Breast epithelium (tissue), 4 donors: ENCODE data around the gene RIPK1. TPM values are rescaled to one million over a fixed set of nuclear protein-coding genes. Genes with fewer than 3 reads are reported as not detected.

Source experiments
- DNase-seq, 2 donors: peaks; one replicate each; pipeline ENCODE4 v3.0.0-alpha.2; 2019; ENCODE audit warnings: low spot score in 2 of 2
- H3K27ac ChIP-seq, 2 donors: fragments of 200-600 bp; sonication (generic) in 1 of 2; one replicate each; pipeline ENCODE4 v1.5.1; 2016 to 2019; ENCODE audit warnings: mild to moderate bottlenecking in 1 of 2
- H3K27me3 ChIP-seq, 2 donors: fragments of 200-600 bp; sonication (generic) in 1 of 2; one replicate each; pipeline versions ENCODE4 v1.5.1 to v1.6.0; 2017 to 2019; ENCODE audit warnings: control low read depth in 1 of 2, mild to moderate bottlenecking in 1 of 2
- H3K36me3 ChIP-seq: fragments of 200-600 bp; one replicate; pipeline ENCODE4 v1.5.1; 2019
- H3K4me1 ChIP-seq, 2 donors: fragments of 200-600 bp; sonication (generic); one replicate each; pipeline ENCODE4 v1.5.1; 2016 to 2019; ENCODE audit warnings: control low read depth in 1 of 2
- H3K4me3 ChIP-seq, 3 donors: fragments of 200-600 bp; sonication (generic); 1 replicate in 2 of 3; 2 replicates in 1 of 3; pipeline ENCODE4 v1.5.1; 2016 to 2019; ENCODE audit warnings: mild to moderate bottlenecking in 3 of 3, moderate library complexity in 2 of 3
- H3K9me3 ChIP-seq, 2 donors: fragments of 200-600 bp; sonication (generic) in 1 of 2; one replicate each; pipeline ENCODE4 v1.5.1; 2016 to 2019; ENCODE audit warnings: control low read depth in 1 of 2
- POLR2A ChIP-seq: fragments of 450-650 bp; IDR thresholded peaks from one replicate; pipeline ENCODE4 v1.6.1; 2016; ENCODE audit warnings: antibody characterized with exemption, mild to moderate bottlenecking, moderate library complexity
- POLR2AphosphoS5 ChIP-seq, 3 donors: sonication (generic); formaldehyde crosslinking; IDR thresholded peaks; one replicate each; pipeline ENCODE4 v1.6.1; 2017; ENCODE audit warnings: antibody characterized with exemption in 3 of 3
- intact Hi-C: fragments of 100-400 bp; cut with DNase I; formaldehyde crosslinking; loops from one replicate; pipeline ENCODE4 v1.15.1; 2023; ENCODE audit warnings: low total_unique reads
- total RNA-seq, 3 donors: library from RNA; depleted of rRNA; stranded (reverse); fragments of >200 nt; gene quantifications; one replicate each; pipeline ENCODE4 v1.1.0, GENCODE V29; 2016
- TF ChIP-seq, protein P1 (sequence below), 3 donors: fragments of 450-650 bp; IDR thresholded peaks; one replicate each; pipeline ENCODE4 v1.5.1; 2016 to 2017; ENCODE audit warnings: antibody characterized with exemption in 3 of 3, mild to moderate bottlenecking in 3 of 3, moderate library complexity in 3 of 3

Gene RIPK1
- total RNA-seq, 3 donors from 2014 or later, result 23.8 to 38.9 (median 26.2) TPM

DNA sequence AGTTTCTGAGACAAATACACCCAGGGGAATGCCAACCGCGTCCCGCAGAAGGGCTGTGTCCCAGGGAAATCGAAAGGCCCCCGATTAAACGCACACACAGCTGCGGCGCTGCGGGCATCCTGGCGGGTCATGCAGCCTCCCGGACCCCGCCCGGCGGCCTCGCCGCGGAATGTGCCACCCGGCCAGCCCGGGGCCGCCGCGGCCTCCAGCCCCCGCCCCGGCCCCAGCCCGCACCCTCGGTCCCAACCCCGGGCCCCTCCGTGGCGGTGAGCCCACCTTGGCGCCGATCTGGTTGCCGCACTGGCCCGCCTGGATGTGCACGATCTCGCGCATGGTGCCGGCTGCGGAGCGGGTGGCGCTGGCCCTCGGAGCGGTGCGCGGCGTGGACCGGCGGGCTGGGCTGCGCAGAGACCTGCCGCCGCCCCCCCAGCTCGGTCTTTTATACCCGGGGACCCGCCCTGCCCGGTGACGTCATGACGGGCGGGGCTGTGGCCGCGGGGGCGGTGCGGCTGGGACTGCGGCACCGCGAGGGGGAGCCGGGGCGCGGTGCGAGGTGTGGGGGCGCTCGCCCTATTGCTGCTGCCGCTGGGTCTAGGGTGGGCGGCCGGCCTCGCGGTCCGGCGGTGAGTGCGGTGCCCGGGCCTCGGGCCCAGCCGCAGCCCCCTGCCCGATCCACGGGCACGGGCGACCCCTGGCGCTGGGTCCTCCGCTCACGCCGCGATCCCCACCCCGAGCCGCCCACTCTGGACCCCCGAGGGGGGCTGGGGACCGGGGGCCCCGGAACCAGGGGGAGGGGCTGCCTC, 89.0 kb downstream of the RIPK1 start, which contains the start of gene TUBB2A:
TSS of gene TUBB2A (minus strand) at position 414 of the 803 bp plus-strand sequence. CDS start at position 333, 81 bp downstream.
- Histone ChIP-seq H3K9me3 (no peaks in the 10 kb centered on the region), H3K27ac (peak within 1 kb of the TSS; percentile 96 to 100), H3K4me1 (peaks cover 0 to 4% of the 10 kb centered on the region in 2 donors), H3K36me3 (no peaks in the 10 kb centered on the region), H3K27me3 (no peaks in the 10 kb centered on the region), H3K4me3 (peak within 1 kb of the TSS; percentile 87 to 100 (median 88))
- peak; percentile 76 to 82 for DNase-seq
- intact Hi-C loops, result no loop called here
- TF ChIP-seq POLR2A, result peak; percentile 67
- TF ChIP-seq POLR2AphosphoS5 (IDR thresholded peaks at IDR 0.05), result peak; percentile 89 to 92 (median 91)
- TF ChIP-seq, protein P1, sequence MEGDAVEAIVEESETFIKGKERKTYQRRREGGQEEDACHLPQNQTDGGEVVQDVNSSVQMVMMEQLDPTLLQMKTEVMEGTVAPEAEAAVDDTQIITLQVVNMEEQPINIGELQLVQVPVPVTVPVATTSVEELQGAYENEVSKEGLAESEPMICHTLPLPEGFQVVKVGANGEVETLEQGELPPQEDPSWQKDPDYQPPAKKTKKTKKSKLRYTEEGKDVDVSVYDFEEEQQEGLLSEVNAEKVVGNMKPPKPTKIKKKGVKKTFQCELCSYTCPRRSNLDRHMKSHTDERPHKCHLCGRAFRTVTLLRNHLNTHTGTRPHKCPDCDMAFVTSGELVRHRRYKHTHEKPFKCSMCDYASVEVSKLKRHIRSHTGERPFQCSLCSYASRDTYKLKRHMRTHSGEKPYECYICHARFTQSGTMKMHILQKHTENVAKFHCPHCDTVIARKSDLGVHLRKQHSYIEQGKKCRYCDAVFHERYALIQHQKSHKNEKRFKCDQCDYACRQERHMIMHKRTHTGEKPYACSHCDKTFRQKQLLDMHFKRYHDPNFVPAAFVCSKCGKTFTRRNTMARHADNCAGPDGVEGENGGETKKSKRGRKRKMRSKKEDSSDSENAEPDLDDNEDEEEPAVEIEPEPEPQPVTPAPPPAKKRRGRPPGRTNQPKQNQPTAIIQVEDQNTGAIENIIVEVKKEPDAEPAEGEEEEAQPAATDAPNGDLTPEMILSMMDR (IDR thresholded peaks at IDR 0.05), result peak in 2 of 3 donors; percentile 34 to 56

DNA sequence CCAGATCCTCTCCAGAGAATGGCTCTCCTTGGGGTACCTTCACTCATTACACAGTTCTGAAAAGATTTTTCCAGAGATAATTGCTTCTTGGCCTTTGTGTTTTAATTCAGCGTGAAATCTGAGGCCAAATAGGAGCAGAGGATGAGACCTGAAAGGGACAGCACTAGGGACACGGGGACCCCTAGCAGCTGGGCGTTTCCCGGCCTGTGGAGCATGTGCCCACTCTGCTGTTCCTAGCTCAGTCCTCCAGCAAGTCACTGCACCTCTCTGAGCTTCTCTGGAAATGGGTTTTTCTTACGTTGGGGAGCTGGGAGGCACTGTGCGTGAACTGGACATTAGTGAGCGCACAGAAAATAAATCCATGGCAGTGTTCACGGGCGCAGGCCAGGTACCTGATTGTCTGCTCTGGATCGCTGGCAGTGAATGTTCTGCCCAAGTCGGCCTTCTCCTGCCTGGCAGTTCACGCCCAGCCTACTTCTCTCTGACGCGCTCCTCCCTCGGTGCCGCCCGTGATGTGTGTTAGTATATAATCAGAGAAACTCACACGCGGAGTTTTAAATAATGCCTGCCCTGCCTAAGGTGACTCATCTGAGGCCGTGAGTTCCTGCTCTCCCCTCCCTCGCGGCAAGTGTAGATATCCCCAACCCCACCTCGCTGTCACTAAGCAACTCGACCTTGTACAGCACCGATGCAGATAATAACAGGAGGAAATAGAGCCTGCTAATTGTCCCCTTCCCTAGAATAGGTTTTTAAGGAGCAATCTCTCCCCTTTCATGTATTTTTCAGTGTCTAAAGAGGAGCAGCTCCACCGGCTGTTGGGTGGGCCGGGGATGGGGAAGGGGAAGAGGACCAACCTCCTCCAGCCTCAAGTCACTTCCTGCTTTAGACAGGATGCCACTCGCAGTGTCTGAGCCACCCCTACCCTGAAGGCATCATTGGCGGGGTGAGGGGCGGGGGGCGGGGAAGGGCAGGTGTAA, 91.8 kb downstream of the RIPK1 start:
- DNase-seq, result peak in 1 of 2 donors; percentile 69
- Histone ChIP-seq H3K27me3 (no peaks in the 10 kb centered on the region), H3K36me3 (no peaks in the 10 kb centered on the region), H3K27ac (peak overlapping the region; percentile 36 to 65), H3K4me3 (no peak overlapping the region), H3K9me3 (no peaks in the 10 kb centered on the region), H3K4me1 (peaks cover 0 to 4% of the 10 kb centered on the region in 2 donors)
- TF ChIP-seq POLR2A (no peak), POLR2AphosphoS5 (IDR thresholded peaks at IDR 0.05) (no peak)
- TF ChIP-seq, protein P1 (IDR thresholded peaks at IDR 0.05), result no peak
- intact Hi-C loops, result no loop called here

DNA sequence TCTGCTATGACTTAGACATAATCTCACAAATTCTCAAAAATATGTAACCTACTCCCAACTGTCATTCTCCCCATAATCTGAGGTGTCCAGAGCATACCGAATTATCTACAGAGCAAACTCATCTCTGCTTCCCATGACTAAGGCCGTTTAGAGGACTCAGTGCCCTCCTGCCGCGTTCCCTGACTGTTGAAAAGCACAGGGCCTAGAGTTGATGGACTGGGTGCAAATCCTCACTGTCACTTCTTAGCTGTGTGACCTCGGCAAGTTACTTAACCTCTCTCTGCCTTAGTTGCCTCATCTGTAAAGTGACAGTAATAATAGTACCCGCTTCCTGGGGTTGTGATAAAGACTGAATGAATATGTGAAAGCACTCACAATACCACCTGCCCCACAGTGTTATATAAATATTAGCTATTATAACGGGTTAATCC, 93.8 kb downstream of the RIPK1 start:
- TF ChIP-seq, protein P1 (IDR thresholded peaks at IDR 0.05), result no peak
- TF ChIP-seq POLR2A (no peak), POLR2AphosphoS5 (IDR thresholded peaks at IDR 0.05) (no peak)
- Histone ChIP-seq H3K27me3 (no peaks in the 10 kb centered on the region), H3K9me3 (no peaks in the 10 kb centered on the region), H3K4me3 (peak overlapping the region; percentile 76 to 93 (median 79)), H3K36me3 (no peaks in the 10 kb centered on the region), H3K4me1 (peaks cover 0 to 4% of the 10 kb centered on the region in 2 donors), H3K27ac (peak overlapping the region; percentile 91 to 97)
- intact Hi-C loops, result no loop called here
- DNase-seq, result no peak

DNA sequence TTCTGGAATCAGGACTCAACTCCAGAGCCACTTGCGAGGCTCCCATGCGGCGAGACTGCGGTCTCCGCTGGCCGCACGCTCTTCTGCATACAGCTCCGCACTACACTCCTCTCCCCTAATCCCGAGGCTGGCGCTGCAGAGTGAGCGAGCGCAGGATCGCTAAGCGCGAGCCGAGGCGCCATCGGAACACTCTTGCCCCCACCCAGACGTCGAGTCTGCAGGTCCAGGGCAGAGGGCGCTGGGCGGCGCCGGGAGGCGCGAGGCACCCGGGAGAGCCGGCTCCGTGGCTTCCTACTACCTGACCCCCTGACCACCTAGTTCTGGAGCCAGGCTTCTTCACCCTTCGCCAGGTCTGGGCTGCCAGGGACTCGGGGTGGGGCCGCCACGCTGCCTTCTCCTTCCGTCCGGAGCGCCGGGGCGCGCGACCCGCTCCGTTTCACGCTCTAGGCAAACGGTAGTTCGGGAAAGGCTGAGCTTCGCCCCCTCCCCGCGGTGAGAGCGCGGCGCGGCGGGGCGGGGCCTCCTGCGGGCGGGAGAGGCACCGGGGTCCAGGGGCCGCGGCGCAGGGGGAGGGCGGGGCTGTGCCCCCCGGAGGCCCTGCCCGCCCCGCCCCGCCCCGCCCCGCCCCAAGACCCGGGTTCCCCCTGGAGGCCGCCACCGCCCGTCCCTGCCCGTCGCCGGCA, 94.4 kb downstream of the RIPK1 start:
- Histone ChIP-seq H3K9me3 (no peaks in the 10 kb centered on the region), H3K27ac (peak overlapping the region; percentile 91 to 97), H3K4me3 (peak overlapping the region; percentile 76 to 93 (median 79)), H3K4me1 (peaks cover 0 to 4% of the 10 kb centered on the region in 2 donors), H3K27me3 (no peaks in the 10 kb centered on the region), H3K36me3 (no peaks in the 10 kb centered on the region)
- DNase-seq, result peak; percentile 73 to 77
- intact Hi-C loops, result no loop called here
- TF ChIP-seq POLR2A (peak; percentile 42), POLR2AphosphoS5 (IDR thresholded peaks at IDR 0.05) (peak in 1 of 3 donors; percentile 39)
- TF ChIP-seq, protein P1 (IDR thresholded peaks at IDR 0.05), result peak in 2 of 3 donors; percentile 16 to 18
